Activated CD8-positive, alpha-beta memory T cell treated with anti-CD3 and anti-CD28 coated beads, Interleukin-2, amount 10 ng/mL, durations not matched to agents 7 days and 5 days (primary cell): Measurements from ENCODE around the gene ATP2B1. TPM values are rescaled to one million over a fixed set of nuclear protein-coding genes. Genes with fewer than 3 reads are reported as not detected.

Source experiments
- ATAC-seq: fragments of 150-1000 bp; cut with Tn5 transposase; one replicate; pipeline ENCODE4 v1.10.0; 2021; ENCODE audit warnings: moderate library complexity
- CTCF ChIA-PET: fragments of 350-600 bp; sonication (Branson Sonifier 250); formaldehyde crosslinking; loops from one replicate; lab custom pipeline; 2021; ENCODE audit warnings: antibody characterized with exemption; lab: Charles Lee
- DNase-seq: peaks from one replicate; pipeline ENCODE4 v3.0.0-alpha.2; 2020
- H3K27ac Mint-ChIP-seq: one replicate; pipeline ENCODE4 v1.8.0; 2021; ENCODE audit warnings: mild to moderate bottlenecking, mixed read lengths
- H3K27me3 Mint-ChIP-seq: one replicate; pipeline ENCODE4 v1.8.0; 2021; ENCODE audit warnings: mixed read lengths
- H3K36me3 Mint-ChIP-seq: one replicate; pipeline ENCODE4 v1.8.0; 2021; ENCODE audit warnings: mild to moderate bottlenecking, mixed read lengths
- H3K4me1 Mint-ChIP-seq: one replicate; pipeline ENCODE4 v1.8.0; 2021; ENCODE audit warnings: mixed read lengths
- H3K4me3 Mint-ChIP-seq: one replicate; pipeline ENCODE4 v1.8.0; 2021; ENCODE audit warnings: mild to moderate bottlenecking, moderate library complexity, mixed read lengths
- H3K9me3 Mint-ChIP-seq: one replicate; pipeline ENCODE4 v1.8.0; 2022; ENCODE audit warnings: low read depth, mixed read lengths
- total RNA-seq, 2 experiments: library from RNA; stranded (reverse); gene quantifications; one replicate each; pipeline ENCODE4 v1.2.3, GENCODE V29; 2021

The ATP2B1 gene
- total RNA-seq, 2 experiments from 2014 or later, result 23.2 to 24.5 TPM

DNA sequence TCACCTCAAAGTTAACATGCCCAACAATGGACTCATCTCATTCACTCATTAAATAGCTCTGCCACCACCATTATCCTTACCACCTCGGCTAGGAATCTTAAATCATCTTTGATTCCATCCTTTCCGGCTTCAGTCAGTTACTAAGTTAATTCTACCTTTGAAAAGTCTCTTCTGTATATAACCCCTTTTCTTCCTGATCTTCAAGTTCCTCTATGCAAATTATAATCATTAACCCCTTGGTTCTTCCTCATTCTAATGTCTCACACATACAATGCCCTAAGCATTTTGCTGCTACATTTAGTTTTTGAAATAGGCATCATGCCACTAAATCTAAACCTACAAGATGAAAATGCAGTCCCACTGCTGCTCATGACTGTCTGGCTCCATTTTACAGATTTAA is 51.6 kb downstream of the ATP2B1 start:
- Mint-ChIP-seq H3K4me3 (no peak overlapping the region), H3K27me3 (no peaks in the 10 kb centered on the region), H3K36me3 (peaks cover 24% of the 10 kb centered on the region), H3K4me1 (peaks cover 7% of the 10 kb centered on the region), H3K9me3 (peaks cover 2% of the 10 kb centered on the region), H3K27ac (no peak overlapping the region)
- DNase-seq (no peak), ATAC-seq (no peak)
- CTCF ChIA-PET, result no interaction called here

- CTCF ChIA-PET, result interaction anchor here (0.7 kb wide), 1 partner anchor 15 kb away, joined by 3 read pairs; no protein-coding TSS in a partner anchor
- no peak for ATAC-seq
Measured at GRCh38 chr12:89655841-89656240, 52.8 kb downstream of the ATP2B1 start.

DNA sequence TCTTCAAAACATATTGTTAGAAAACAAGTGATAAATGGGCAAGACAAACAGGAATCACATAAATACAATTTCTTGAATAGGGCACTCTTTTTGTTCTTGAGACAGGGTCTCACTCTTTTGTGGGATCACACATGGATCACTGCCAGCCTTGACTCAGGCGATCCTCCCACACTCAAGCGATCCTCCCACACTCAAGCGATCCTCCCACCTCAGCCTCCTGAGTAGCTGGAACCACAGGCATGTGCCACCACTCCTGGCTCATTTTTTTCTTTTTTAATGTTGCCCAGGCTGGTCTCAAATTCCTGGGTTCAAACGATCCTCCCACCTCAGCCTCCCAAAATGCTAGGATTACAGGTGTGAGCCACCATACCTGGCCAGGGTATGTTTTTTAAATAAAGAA is 57.4 kb downstream of the ATP2B1 start:
- ATAC-seq (no peak), DNase-seq (no peak)
- Mint-ChIP-seq H3K36me3 (peaks cover 50% of the 10 kb centered on the region), H3K4me1 (no peaks in the 10 kb centered on the region), H3K27ac (no peak overlapping the region), H3K4me3 (no peak overlapping the region), H3K27me3 (no peaks in the 10 kb centered on the region), H3K9me3 (peaks cover 4% of the 10 kb centered on the region)
- CTCF ChIA-PET, result no interaction called here

More at GRCh38 chr12:89655841-89656240, 52.8 kb downstream of the ATP2B1 start:
- H3K4me3 Mint-ChIP-seq, result no peak overlapping the region
- DNase-seq, result no peak
- peaks cover 4% of the 10 kb centered on the region for H3K9me3 Mint-ChIP-seq
- H3K27me3 Mint-ChIP-seq, result no peaks in the 10 kb centered on the region
- no peak overlapping the region for H3K27ac Mint-ChIP-seq
- no peaks in the 10 kb centered on the region for H3K4me1 Mint-ChIP-seq
- H3K36me3 Mint-ChIP-seq, result peaks cover 35% of the 10 kb centered on the region

DNA sequence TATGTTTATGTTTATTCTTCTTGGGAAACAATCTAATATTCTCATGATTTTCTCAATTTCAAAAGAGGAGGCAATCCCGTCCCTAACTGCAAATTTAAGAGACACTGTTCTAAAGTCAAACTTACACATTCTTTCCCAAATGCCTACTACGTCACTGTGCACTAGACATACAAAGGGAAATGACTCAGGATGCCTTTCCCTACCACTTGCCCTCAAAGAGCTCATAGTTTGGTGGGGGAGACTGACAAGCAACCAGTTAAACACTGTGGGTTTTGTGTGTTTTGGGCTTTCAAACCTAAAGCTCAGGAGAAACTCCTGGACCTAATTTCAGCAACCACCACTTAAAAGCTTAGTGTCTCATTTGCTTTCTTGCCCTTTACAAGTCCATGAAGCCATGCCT is 58.4 kb downstream of the ATP2B1 start:
- H3K27me3 Mint-ChIP-seq, result no peaks in the 10 kb centered on the region
- DNase-seq, result no peak
- H3K36me3 Mint-ChIP-seq, result peaks cover 47% of the 10 kb centered on the region
- no peaks in the 10 kb centered on the region for H3K4me1 Mint-ChIP-seq
- H3K4me3 Mint-ChIP-seq, result no peak overlapping the region
- CTCF ChIA-PET, result no interaction called here
- peaks cover 4% of the 10 kb centered on the region for H3K9me3 Mint-ChIP-seq
- no peak overlapping the region for H3K27ac Mint-ChIP-seq
- no peak for ATAC-seq

- Mint-ChIP-seq H3K27me3 (no peaks in the 10 kb centered on the region), H3K9me3 (peaks cover 4% of the 10 kb centered on the region), H3K4me3 (no peak overlapping the region), H3K4me1 (no peaks in the 10 kb centered on the region), H3K36me3 (peaks cover 44% of the 10 kb centered on the region), H3K27ac (no peak overlapping the region)
- CTCF ChIA-PET, result no interaction called here
- DNase-seq (no peak), ATAC-seq (no peak)
Measured at GRCh38 chr12:89649820-89650219, 58.8 kb downstream of the ATP2B1 start.

- Mint-ChIP-seq H3K27me3 (no peaks in the 10 kb centered on the region), H3K4me1 (no peaks in the 10 kb centered on the region)
- CTCF ChIA-PET, result no interaction called here
Measured at GRCh38 chr12:89649139-89649538, 59.5 kb downstream of the ATP2B1 start.

GRCh38 chr12:89648211-89648930 is 60.3 kb downstream of the ATP2B1 start:
- Mint-ChIP-seq H3K27ac (no peak overlapping the region), H3K27me3 (no peaks in the 10 kb centered on the region), H3K36me3 (peaks cover 38% of the 10 kb centered on the region), H3K4me3 (no peak overlapping the region), H3K9me3 (peaks cover 4% of the 10 kb centered on the region), H3K4me1 (no peaks in the 10 kb centered on the region)
- ATAC-seq, result no peak
- no peak for DNase-seq
- CTCF ChIA-PET, result no interaction called here

More at GRCh38 chr12:89649139-89649538, 59.5 kb downstream of the ATP2B1 start:
- DNase-seq (no peak), ATAC-seq (no peak)
- Mint-ChIP-seq H3K9me3 (peaks cover 4% of the 10 kb centered on the region), H3K36me3 (peaks cover 43% of the 10 kb centered on the region), H3K27ac (no peak overlapping the region), H3K4me3 (no peak overlapping the region)

DNA sequence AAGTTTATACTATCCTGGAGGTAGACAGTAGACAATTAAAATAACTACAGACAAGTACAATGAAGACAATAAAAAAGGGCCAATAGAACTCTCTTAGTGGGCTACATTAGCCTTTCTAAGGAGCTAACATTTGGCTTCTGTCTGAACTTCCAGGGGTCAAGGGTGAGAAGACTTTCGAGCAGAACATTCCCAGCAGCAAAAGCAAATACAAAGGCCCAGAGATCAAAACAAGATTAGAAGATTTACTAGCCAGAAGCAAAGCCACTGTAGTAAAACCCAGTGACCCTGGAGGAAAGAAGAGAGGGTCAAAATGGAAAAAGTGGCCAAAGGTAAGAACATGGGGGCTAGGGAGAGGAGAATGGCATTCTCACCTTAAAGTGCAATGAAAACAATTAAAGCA is 63.2 kb downstream of the ATP2B1 start:
- ATAC-seq (no peak), DNase-seq (no peak)
- Mint-ChIP-seq H3K4me3 (no peak overlapping the region), H3K9me3 (peaks cover 1% of the 10 kb centered on the region), H3K27ac (no peak overlapping the region), H3K36me3 (peaks cover 34% of the 10 kb centered on the region), H3K27me3 (no peaks in the 10 kb centered on the region), H3K4me1 (no peaks in the 10 kb centered on the region)
- CTCF ChIA-PET, result no interaction called here

DNA sequence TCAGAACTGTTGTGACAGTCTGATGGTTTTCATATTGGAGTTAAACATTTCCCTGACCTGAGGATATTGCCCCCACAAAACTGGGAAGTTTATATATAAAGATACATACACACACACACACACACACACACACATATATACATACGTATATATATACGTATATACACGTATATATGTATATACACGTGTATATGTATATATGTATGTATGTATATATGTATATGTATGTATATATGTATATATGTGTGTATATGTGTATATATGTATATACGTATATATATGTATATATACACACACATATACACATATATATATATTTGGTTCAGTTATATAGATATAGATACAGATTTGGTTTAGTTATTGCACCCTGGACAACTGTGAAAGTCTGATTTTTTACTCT is 65.7 kb downstream of the ATP2B1 start:
- ATAC-seq (no peak), DNase-seq (no peak)
- H3K4me1 Mint-ChIP-seq, result no peaks in the 10 kb centered on the region
- H3K27ac Mint-ChIP-seq, result no peak overlapping the region
- peaks cover 1% of the 10 kb centered on the region for H3K9me3 Mint-ChIP-seq
- H3K36me3 Mint-ChIP-seq, result peaks cover 27% of the 10 kb centered on the region
- no peaks in the 10 kb centered on the region for H3K27me3 Mint-ChIP-seq
- CTCF ChIA-PET, result no interaction called here
- no peak overlapping the region for H3K4me3 Mint-ChIP-seq

GRCh38 chr12:89636776-89637160 is 71.9 kb downstream of the ATP2B1 start:
- Mint-ChIP-seq H3K4me1 (peaks cover 16% of the 10 kb centered on the region), H3K4me3 (no peak overlapping the region), H3K36me3 (peaks cover 35% of the 10 kb centered on the region), H3K9me3 (peaks cover 1% of the 10 kb centered on the region), H3K27me3 (no peaks in the 10 kb centered on the region), H3K27ac (no peak overlapping the region)
- no peak for DNase-seq
- no peak for ATAC-seq
- CTCF ChIA-PET, result interaction anchor here (1.3 kb wide), 1 partner anchor 18 kb away, joined by 3 read pairs; no protein-coding TSS in a partner anchor

GRCh38 chr12:89636052-89636775 is 72.4 kb downstream of the ATP2B1 start:
- DNase-seq (no peak), ATAC-seq (peak; percentile 16)
- Mint-ChIP-seq H3K4me3 (no peak overlapping the region), H3K36me3 (peaks cover 34% of the 10 kb centered on the region), H3K9me3 (peaks cover 1% of the 10 kb centered on the region), H3K27me3 (no peaks in the 10 kb centered on the region), H3K27ac (no peak overlapping the region), H3K4me1 (peaks cover 16% of the 10 kb centered on the region)
- CTCF ChIA-PET, result interaction anchor here (1.0 kb wide), 1 partner anchor 93 kb away, joined by 3 read pairs; no protein-coding TSS in a partner anchor

DNA sequence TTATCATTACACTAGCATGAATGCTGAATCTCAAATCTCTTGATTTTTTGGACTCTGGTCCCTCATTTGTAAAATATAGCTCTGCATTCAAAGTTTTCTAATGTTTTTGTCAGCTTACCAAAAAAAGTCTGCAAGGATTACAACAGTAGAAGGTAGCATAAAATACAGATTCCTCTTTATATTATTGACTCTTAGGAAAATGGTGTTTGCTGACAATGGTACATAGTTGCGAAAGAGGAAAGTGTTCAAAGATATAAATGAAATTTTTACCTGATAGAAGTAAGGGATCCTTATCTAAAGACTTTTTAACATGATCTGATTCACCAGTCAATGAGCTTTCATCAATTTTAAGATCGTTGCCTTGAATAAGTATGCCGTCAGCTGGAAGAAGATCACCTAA is 74.1 kb downstream of the ATP2B1 start:
- Mint-ChIP-seq H3K9me3 (no peaks in the 10 kb centered on the region), H3K4me1 (peaks cover 16% of the 10 kb centered on the region), H3K36me3 (peaks cover 35% of the 10 kb centered on the region), H3K27me3 (no peaks in the 10 kb centered on the region), H3K4me3 (no peak overlapping the region), H3K27ac (no peak overlapping the region)
- DNase-seq (no peak), ATAC-seq (no peak)
- CTCF ChIA-PET, result no interaction called here

DNA sequence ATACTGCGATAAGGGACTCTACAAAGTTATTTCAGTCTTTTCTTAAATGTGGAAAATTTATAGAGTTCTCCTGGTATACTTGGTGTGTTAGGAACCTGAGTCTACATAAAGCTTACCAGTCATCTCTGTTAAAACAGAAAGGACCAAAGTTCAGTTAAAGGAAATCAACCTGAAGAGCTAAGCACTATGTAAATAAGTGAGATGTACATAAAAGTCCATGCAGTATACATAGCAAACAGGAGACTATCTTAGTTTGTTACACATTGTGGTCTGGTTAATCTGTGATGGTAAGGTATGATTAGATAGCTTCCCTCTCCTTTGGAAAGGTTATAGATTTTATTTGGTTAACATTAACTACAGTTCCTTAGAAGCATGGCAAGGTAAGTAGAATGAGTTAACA is 75.9 kb downstream of the ATP2B1 start:
- peaks cover 44% of the 10 kb centered on the region for H3K36me3 Mint-ChIP-seq

DNA sequence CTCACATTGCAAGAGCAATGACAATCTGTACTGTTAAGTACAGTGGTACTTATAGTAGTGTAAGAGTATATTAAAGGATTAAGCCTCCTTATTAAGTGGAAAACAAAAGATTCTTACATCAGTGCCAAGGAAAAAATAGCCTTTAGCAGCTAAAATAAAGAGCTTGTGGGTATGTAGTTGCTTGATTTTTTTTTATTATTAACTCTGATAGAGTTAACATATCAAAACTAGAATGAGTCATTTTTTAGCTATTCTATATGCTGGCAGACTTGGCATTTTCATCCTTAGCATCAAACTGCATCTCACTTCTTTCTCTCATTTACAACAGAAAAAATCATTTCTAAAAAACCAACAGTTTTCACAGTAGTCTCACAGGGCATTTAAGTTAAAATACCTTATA is 86.5 kb downstream of the ATP2B1 start:
- no peak for ATAC-seq
- Mint-ChIP-seq H3K36me3 (peaks cover 24% of the 10 kb centered on the region), H3K9me3 (no peaks in the 10 kb centered on the region), H3K27me3 (no peaks in the 10 kb centered on the region), H3K4me1 (peaks cover 7% of the 10 kb centered on the region), H3K4me3 (no peak overlapping the region), H3K27ac (no peak overlapping the region)
- no peak for DNase-seq
- CTCF ChIA-PET, result interaction anchor here (1.2 kb wide), 1 partner anchor 26 kb away, joined by 4 read pairs; no protein-coding TSS in a partner anchor

More for the DNA sequence above, 75.9 kb downstream of the ATP2B1 start:
- DNase-seq (no peak), ATAC-seq (no peak)
- Mint-ChIP-seq H3K27ac (no peak overlapping the region), H3K4me1 (peaks cover 16% of the 10 kb centered on the region), H3K4me3 (no peak overlapping the region), H3K27me3 (no peaks in the 10 kb centered on the region), H3K9me3 (no peaks in the 10 kb centered on the region)
- CTCF ChIA-PET, result no interaction called here
